ENCODE results near the gene TPGS1. TPM values are rescaled to one million over a fixed set of nuclear protein-coding genes. Genes with fewer than 3 reads are reported as not detected.

Gene TPGS1
- total and polyA plus RNA-seq, 4 donors, result 12.2 to 32.7 (median 25.5) TPM

- Histone ChIP-seq H3K9me3 (ENCODE audit: control insufficient read depth in 4 of 4, insufficient read depth in 3 of 4, low read length in 3 of 4) (peaks cover 0 to 2% (median 0%) of the 10 kb centered on the region in 4 donors), H3K27ac (ENCODE audit: low read depth in 1 of 2, low read length in 1 of 2) (peak overlapping the region; percentile 92 to 99), H3K27me3 (ENCODE audit: control insufficient read depth in 3 of 3, insufficient read depth in 3 of 3, low read length in 2 of 3) (no peaks in the 10 kb centered on the region), H3K9ac (ENCODE audit: insufficient read depth in 1 of 2, low read length in 2 of 2) (peak overlapping the region in 1 of 2 donors; percentile 63), H3K4me3 (peak overlapping the region; percentile 90), H3K4me1 (ENCODE audit: control insufficient read depth in 5 of 5, insufficient read depth in 5 of 5, low read length in 5 of 5) (peaks cover 0 to 20% (median 8%) of the 10 kb centered on the region in 5 donors), H3K36me3 (ENCODE audit: control insufficient read depth in 4 of 4, insufficient read depth in 4 of 4, low read length in 4 of 4) (peaks cover 0 to 6% (median 1%) of the 10 kb centered on the region in 4 donors)
- DNase-seq (peak; percentile 90 to 92 (median 92)), ATAC-seq (ENCODE audit: insufficient read depth, low FRiP score) (peak; percentile 81)
- TF ChIP-seq CTCF (IDR thresholded peaks at IDR 0.05; ENCODE audit: control extremely low read depth, extremely low read depth), result no peak
- 0 to 1% methylated on average over 56 to 103 of the region's 103 CpGs for WGBS, 2 donors
Observed at GRCh38 chr19:531009-531752, 23.9 kb downstream of the TPGS1 start.

GRCh38 chr19:531753-532560, 24.7 kb downstream of the TPGS1 start, which contains the start of gene CDC34:
Gene CDC34 (plus strand): TSS chr19:531760. CDS start chr19:531932, 172 bp downstream.
- WGBS, 2 donors, result 0% methylated on average over 41 to 84 of the region's 84 CpGs
- DNase-seq (no peak), ATAC-seq (ENCODE audit: insufficient read depth, low FRiP score) (no peak)
- H3K27ac ChIP-seq (ENCODE audit: low read depth in 1 of 2, low read length in 1 of 2), result peak within 1 kb of the TSS; percentile 92 to 99
- peaks cover 0 to 2% (median 0%) of the 10 kb centered on the region in 4 donors for H3K9me3 ChIP-seq (ENCODE audit: control insufficient read depth in 4 of 4, insufficient read depth in 3 of 4, low read length in 3 of 4)
- H3K4me1 ChIP-seq (ENCODE audit: control insufficient read depth in 5 of 5, insufficient read depth in 5 of 5, low read length in 5 of 5), result peaks cover 0 to 20% (median 8%) of the 10 kb centered on the region in 5 donors
- no peak for TF ChIP-seq CTCF (IDR thresholded peaks at IDR 0.05; ENCODE audit: control extremely low read depth, extremely low read depth)
- H3K36me3 ChIP-seq (ENCODE audit: control insufficient read depth in 4 of 4, insufficient read depth in 4 of 4, low read length in 4 of 4), result peaks cover 2 to 14% (median 6%) of the 10 kb centered on the region in 4 donors
- H3K4me3 ChIP-seq, result peak within 1 kb of the TSS; percentile 90
- H3K9ac ChIP-seq (ENCODE audit: insufficient read depth in 1 of 2, low read length in 2 of 2), result peak within 1 kb of the TSS; percentile 63 to 89
- no peaks in the 10 kb centered on the region for H3K27me3 ChIP-seq (ENCODE audit: control insufficient read depth in 3 of 3, insufficient read depth in 3 of 3, low read length in 2 of 3)

- peaks cover 0 to 2% (median 0%) of the 10 kb centered on the region in 4 donors for H3K9me3 ChIP-seq (ENCODE audit: control insufficient read depth in 4 of 4, insufficient read depth in 3 of 4, low read length in 3 of 4)
- peak overlapping the region; percentile 87 to 91 for H3K27ac ChIP-seq (ENCODE audit: low read depth in 1 of 2, low read length in 1 of 2)
- H3K4me3 ChIP-seq, result peak overlapping the region; percentile 90
- peak overlapping the region; percentile 53 to 89 for H3K9ac ChIP-seq (ENCODE audit: insufficient read depth in 1 of 2, low read length in 2 of 2)
- ATAC-seq (ENCODE audit: insufficient read depth, low FRiP score), result no peak
- DNase-seq, result peak; percentile 71 to 83 (median 80)
- 1 to 2% methylated on average over 43 to 47 of the region's 47 CpGs for WGBS, 2 donors
- no peak for TF ChIP-seq CTCF (IDR thresholded peaks at IDR 0.05; ENCODE audit: control extremely low read depth, extremely low read depth)
- no peaks in the 10 kb centered on the region for H3K27me3 ChIP-seq (ENCODE audit: control insufficient read depth in 3 of 3, insufficient read depth in 3 of 3, low read length in 2 of 3)
- H3K36me3 ChIP-seq (ENCODE audit: control insufficient read depth in 4 of 4, insufficient read depth in 4 of 4, low read length in 4 of 4), result peaks cover 4 to 16% (median 6%) of the 10 kb centered on the region in 4 donors
- H3K4me1 ChIP-seq (ENCODE audit: control insufficient read depth in 5 of 5, insufficient read depth in 5 of 5, low read length in 5 of 5), result peaks cover 0 to 20% (median 8%) of the 10 kb centered on the region in 5 donors
Observed at GRCh38 chr19:532561-533363, 25.5 kb downstream of the TPGS1 start.
